Common myeloid progenitor, CD34-positive (primary cell): ENCODE measurements around the gene OSGIN1. TPM values are rescaled to one million over a fixed set of nuclear protein-coding genes. Genes with fewer than 3 reads are reported as not detected.

Experiments used
- CTCF ChIA-PET: fragments of 350-600 bp; sonication (Branson Sonifier 250); formaldehyde crosslinking; loops from one replicate; lab custom pipeline; 2021; ENCODE audit warnings: antibody characterized with exemption; lab: Charles Lee
- POLR2A ChIA-PET: fragments of 350-600 bp; sonication (Branson Sonifier 250); formaldehyde crosslinking; loops from one replicate; lab custom pipeline; 2021; ENCODE audit warnings: antibody characterized with exemption; lab: Charles Lee
- DNase-seq, 3 donors: peaks; one replicate each; pipeline versions ENCODE4 v3.0.0 to v3.0.0-alpha.2; 2013
- H3K27ac ChIP-seq, 2 experiments: 1 replicate in 1 of 2; 2 replicates in 1 of 2; pipeline ENCODE4 v1.7.0; 2013; ENCODE audit warnings: inconsistent platforms in 2 of 2, low read length in 2 of 2, mild to moderate bottlenecking in 2 of 2, low read depth in 1 of 2, moderate library complexity in 1 of 2; ENCODE audit not compliant: severe bottlenecking in 2 of 2, insufficient read depth in 1 of 2, poor library complexity in 1 of 2
- H3K27me3 ChIP-seq, 5 experiments: replicated peaks in 2 of 5; 1 replicate in 3 of 5; 2 replicates in 2 of 5; pipeline versions ENCODE4 v1.6.1 to v1.7.0; 2013; ENCODE audit warnings: low read length in 4 of 5, mild to moderate bottlenecking in 2 of 5, moderate library complexity in 2 of 5, inconsistent platforms in 1 of 5; ENCODE audit not compliant: insufficient read depth in 5 of 5, control insufficient read depth in 4 of 5
- H3K36me3 ChIP-seq, 4 experiments: 1 replicate in 2 of 4; 2 replicates in 2 of 4; pipeline versions ENCODE4 v1.6.1 to v1.7.0; 2013; ENCODE audit warnings: low read length in 3 of 4, control low read depth in 1 of 4, mild to moderate bottlenecking in 1 of 4; ENCODE audit not compliant: control insufficient read depth in 4 of 4, insufficient read depth in 4 of 4
- H3K4me1 ChIP-seq, 4 experiments: 1 replicate in 3 of 4; 2 replicates in 1 of 4; pipeline versions ENCODE4 v1.6.1 to v1.7.1; 2013; ENCODE audit warnings: low read length in 3 of 4, mild to moderate bottlenecking in 3 of 4, control low read depth in 1 of 4, inconsistent platforms in 1 of 4, moderate library complexity in 1 of 4; ENCODE audit not compliant: control insufficient read depth in 4 of 4, insufficient read depth in 4 of 4; ENCODE audit errors: control extremely low read depth in 1 of 4
- H3K4me3 ChIP-seq, 7 experiments: 1 replicate in 4 of 7; 2 replicates in 3 of 7; pipeline versions ENCODE4 v1.5.1 to v1.7.0; 2013; ENCODE audit warnings: mild to moderate bottlenecking in 7 of 7, low read length in 6 of 7, moderate library complexity in 6 of 7, inconsistent platforms in 2 of 7, low read depth in 2 of 7, control low read depth in 1 of 7; ENCODE audit not compliant: insufficient read depth in 4 of 7, control insufficient read depth in 1 of 7; ENCODE audit errors: extremely low read depth in 1 of 7
- H3K9me3 ChIP-seq, 5 experiments: 1 replicate in 4 of 5; 2 replicates in 1 of 5; pipeline versions ENCODE4 v1.6.1 to v1.7.1; 2013; ENCODE audit warnings: low read length in 4 of 5, mild to moderate bottlenecking in 2 of 5, inconsistent platforms in 1 of 5, low read depth in 1 of 5, moderate library complexity in 1 of 5; ENCODE audit not compliant: control insufficient read depth in 4 of 5, insufficient read depth in 2 of 5; ENCODE audit errors: control extremely low read depth in 1 of 5
- WGBS: methylation state at CpG from one replicate; pipeline ENCODE4 v1.1.5; 2013; ENCODE audit not compliant: insufficient coverage; 5-methylcytosine and 5-hydroxymethylcytosine counted together
- polyA plus RNA-seq: library from polyadenylated mRNA; unstranded; fragments of 120-200 nt; gene quantifications from one replicate; pipeline ENCODE4 v1.2.1, GENCODE V29; 2013

The OSGIN1 gene
- 0.77 TPM for polyA plus RNA-seq

DNA sequence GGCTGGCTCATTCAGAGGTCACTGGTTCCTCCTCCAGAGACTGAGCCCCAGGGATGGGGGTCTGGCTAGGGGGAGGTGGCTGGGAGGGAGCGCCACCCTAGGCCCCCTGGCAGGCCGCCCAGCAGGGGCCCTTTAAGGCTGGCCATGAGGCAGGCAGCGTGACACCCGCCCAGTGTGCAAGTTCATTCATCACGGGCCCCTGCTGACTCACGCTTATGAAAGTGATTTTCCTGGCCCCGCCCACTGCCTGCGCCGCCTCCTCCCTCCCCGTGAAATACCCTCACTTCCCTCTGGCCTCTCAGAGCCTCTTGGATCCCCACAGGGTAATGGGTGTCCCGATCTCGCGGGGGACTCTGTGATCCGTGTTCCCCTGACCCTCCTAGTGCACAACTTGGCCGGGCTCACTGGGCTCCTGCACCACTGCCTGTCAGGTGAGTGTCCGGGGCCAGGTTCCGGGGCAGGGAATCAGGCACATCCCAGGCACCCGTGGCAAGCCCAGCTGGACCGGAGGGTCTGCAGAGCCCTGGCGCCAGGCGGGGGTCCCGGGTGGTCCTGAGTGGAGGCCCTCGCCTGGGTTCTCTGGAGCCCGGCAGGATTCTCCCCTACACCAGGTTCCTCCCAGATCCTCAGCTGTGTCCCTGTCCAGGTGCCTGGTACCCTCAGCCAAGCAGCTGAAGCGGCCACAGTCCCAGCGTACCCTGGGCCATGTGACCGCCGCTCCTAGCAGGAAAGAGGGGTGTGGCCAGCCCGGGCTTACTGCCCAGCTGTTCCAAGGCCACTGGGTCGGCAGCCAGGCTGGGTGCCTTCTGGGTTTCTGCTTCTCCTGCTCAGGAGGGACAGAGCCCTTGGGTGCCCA lies at the start of gene OSGIN1:
Gene OSGIN1 (plus strand): TSS at position 301 of the 856 bp plus-strand sequence. CDS start 4,432 bp downstream, outside the sequence.
- H3K9me3 ChIP-seq = no peaks in the 10 kb centered on the region
- no peaks in the 10 kb centered on the region for H3K36me3 ChIP-seq
- WGBS = 5% methylated on average over 28 of the region's 30 CpGs
- H3K4me3 ChIP-seq = peak within 1 kb of the TSS in 5 of 7 experiments; percentile 32 to 63 (median 45)
- peak; percentile 85 to 95 (median 95) for DNase-seq
- peak within 1 kb of the TSS in 1 of 2 experiments; percentile 58 for H3K27ac ChIP-seq
- H3K27me3 ChIP-seq = peaks cover 0 to 31% (median 5%) of the 10 kb centered on the region in 5 experiments
- H3K4me1 ChIP-seq = peaks cover 0 to 20% (median 18%) of the 10 kb centered on the region in 4 experiments
- ChIA-PET CTCF (interaction anchor here (0.8 to 5.9 kb wide), 11 partner anchors 10 to 134 kb away, joined by 3 to 95 read pairs (median 3); no protein-coding TSS in a partner anchor), POLR2A (no interaction called here)

DNA sequence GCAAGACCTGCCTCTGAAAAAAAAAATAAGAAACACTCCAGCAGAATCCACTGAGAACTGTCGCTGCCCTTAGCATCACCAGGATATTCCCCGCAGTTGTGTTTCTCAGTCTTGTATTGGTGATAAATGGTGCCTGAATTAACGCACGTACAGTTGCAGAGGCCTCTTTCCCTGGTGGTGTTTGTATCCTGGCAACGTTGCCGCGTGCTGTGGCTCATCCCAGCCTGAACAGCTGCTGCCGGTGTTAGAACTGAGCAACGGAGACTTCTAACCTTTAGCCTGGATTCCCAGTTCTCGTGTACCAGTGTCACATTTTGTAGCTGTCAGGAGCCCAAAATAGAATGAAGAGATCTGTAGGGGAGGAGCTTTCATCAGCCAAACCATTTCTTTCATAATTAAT lies 49.3 kb upstream of the OSGIN1 start:
- POLR2A ChIA-PET = no interaction called here
- H3K27ac ChIP-seq = no peak overlapping the region
- no peak for DNase-seq
- no peak overlapping the region for H3K4me3 ChIP-seq
- CTCF ChIA-PET = interaction anchor here (1.6 kb wide), 1 partner anchor 9 kb away, joined by 4 read pairs; no protein-coding TSS in a partner anchor
- no peaks in the 10 kb centered on the region for H3K9me3 ChIP-seq
- H3K4me1 ChIP-seq = peaks cover 6 to 13% (median 11%) of the 10 kb centered on the region in 4 experiments
- H3K36me3 ChIP-seq = peaks cover under 1 to 36% (median 23%) of the 10 kb centered on the region in 4 experiments
- no peaks in the 10 kb centered on the region for H3K27me3 ChIP-seq
- WGBS = 91% methylated on average over 6 of the region's 10 CpGs

DNA sequence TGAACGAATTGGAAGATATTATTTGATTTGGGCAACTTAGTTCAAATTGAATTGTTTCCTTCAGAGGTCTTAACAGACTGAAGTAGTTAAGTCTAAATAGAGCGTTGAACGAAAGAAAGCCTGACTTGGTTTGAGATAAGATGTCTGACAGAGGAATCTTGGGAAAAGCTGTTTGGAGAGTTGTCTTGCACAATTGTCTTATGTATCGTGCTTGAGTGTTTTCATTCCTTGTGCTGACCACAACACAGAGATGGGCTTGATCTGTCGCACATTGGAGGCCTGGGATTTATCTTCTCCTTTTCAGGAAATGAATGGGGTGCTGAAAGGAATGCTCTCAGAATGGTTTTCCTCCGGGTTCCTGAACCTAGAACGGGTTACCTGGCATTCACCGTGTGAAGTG lies 46.4 kb upstream of the OSGIN1 start:
- no peaks in the 10 kb centered on the region for H3K4me1 ChIP-seq
- H3K27me3 ChIP-seq = no peaks in the 10 kb centered on the region
- peaks cover 4 to 56% (median 34%) of the 10 kb centered on the region in 4 experiments for H3K36me3 ChIP-seq
- CTCF ChIA-PET = no interaction called here
- DNase-seq = no peak
- H3K27ac ChIP-seq = no peak overlapping the region
- H3K4me3 ChIP-seq = no peak overlapping the region
- POLR2A ChIA-PET = no interaction called here
- WGBS = 98% methylated on average over 5 of the region's 8 CpGs
- H3K9me3 ChIP-seq = no peaks in the 10 kb centered on the region

DNA sequence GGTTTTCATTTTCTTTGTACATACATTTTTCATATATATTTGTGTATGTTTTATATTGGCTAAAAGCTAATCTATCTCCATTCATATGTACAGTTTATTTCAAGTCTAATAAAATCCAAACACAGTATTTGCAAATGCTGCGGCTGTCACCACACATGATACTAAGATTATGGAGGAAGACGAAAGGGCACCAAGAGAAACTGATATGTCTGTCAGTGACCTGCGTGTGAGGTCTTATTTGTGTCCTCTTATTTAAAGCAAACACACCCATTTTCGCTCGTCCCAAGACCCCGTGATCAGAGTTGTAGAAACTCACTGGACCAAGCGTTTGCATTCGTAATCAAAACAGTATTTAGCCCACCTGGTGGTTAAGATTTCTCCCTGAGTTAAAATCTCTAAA lies 45.9 kb upstream of the OSGIN1 start:
- 86% methylated on average over 7 of the region's 8 CpGs for WGBS
- CTCF ChIA-PET = no interaction called here
- no peak overlapping the region for H3K4me3 ChIP-seq

DNA sequence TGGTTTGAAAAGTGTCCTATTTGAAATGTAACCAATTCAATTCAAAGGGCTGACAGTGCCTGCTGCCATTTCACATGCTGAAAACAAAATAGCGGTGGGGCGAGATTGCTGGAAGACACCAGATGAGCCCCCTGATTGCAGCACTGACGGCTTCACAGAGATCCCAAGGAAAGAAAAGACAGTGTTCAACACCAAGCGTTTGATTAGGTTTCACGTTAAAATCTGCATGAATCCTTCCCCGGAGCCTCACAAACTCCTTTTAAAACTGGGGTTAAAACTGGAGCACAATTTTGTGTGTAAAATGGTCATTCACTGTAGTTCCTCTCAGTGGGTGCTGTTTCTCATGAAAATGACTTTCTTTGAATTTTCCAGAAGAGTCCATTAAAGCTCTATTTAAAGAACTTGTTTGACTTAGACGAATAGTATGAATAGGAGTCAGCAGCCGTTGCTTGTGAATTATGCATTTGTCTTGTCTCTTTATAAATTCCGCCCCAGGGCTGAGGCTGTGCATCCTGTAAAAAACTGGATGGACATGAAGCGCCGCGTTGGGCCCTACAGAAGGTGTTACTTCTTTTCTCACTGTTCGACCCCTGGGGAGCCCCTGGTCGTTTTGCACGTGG lies 45.3 kb upstream of the OSGIN1 start:
- POLR2A ChIA-PET = no interaction called here
- H3K36me3 ChIP-seq = peaks cover 6 to 66% (median 44%) of the 10 kb centered on the region in 4 experiments
- 95% methylated on average over 15 of the region's 15 CpGs for WGBS

More for the DNA sequence above, 45.9 kb upstream of the OSGIN1 start:
- Histone ChIP-seq H3K9me3 (no peaks in the 10 kb centered on the region), H3K27ac (no peak overlapping the region), H3K27me3 (no peaks in the 10 kb centered on the region), H3K36me3 (peaks cover 4 to 60% (median 38%) of the 10 kb centered on the region in 4 experiments), H3K4me1 (no peaks in the 10 kb centered on the region)
- POLR2A ChIA-PET = no interaction called here
- no peak for DNase-seq

GRCh38 chr16:83908798-83909197 lies 44.2 kb upstream of the OSGIN1 start:
- WGBS = 58% methylated on average over 2 of the region's 2 CpGs
- DNase-seq = no peak
- no peaks in the 10 kb centered on the region for H3K4me1 ChIP-seq
- no peak overlapping the region for H3K4me3 ChIP-seq
- H3K27me3 ChIP-seq = no peaks in the 10 kb centered on the region
- POLR2A ChIA-PET = no interaction called here
- no peak overlapping the region for H3K27ac ChIP-seq
- CTCF ChIA-PET = no interaction called here
- H3K9me3 ChIP-seq = no peaks in the 10 kb centered on the region
- H3K36me3 ChIP-seq = peaks cover 7 to 67% (median 48%) of the 10 kb centered on the region in 4 experiments

More for the DNA sequence above, 45.3 kb upstream of the OSGIN1 start:
- DNase-seq = no peak
- CTCF ChIA-PET = no interaction called here
- H3K27me3 ChIP-seq = no peaks in the 10 kb centered on the region
- no peaks in the 10 kb centered on the region for H3K4me1 ChIP-seq
- no peak overlapping the region for H3K27ac ChIP-seq
- no peaks in the 10 kb centered on the region for H3K9me3 ChIP-seq
- no peak overlapping the region for H3K4me3 ChIP-seq
